ENCODE data around the gene CEP135.

The CEP135 gene

DNA sequence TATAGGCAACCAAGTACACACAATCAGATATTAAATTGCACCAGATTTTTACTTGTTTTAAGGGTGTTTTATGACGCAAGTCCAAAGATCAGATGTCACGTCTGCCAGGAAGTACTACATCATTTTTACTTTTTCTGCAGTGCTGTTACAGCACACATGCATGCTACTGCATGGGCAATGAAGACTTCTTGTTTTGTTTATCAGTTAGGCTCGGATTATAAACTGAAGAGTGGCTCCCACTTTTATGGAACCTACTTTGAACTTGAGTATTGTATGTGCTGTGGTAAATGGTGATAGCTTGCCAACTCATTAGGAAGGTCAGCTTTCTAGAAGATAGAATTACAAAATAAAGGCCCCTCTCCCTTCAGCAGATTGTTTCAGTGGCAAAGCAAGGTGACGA is 131.6 kb downstream of the CEP135 start:
- no peak for DNase-seq

DNA sequence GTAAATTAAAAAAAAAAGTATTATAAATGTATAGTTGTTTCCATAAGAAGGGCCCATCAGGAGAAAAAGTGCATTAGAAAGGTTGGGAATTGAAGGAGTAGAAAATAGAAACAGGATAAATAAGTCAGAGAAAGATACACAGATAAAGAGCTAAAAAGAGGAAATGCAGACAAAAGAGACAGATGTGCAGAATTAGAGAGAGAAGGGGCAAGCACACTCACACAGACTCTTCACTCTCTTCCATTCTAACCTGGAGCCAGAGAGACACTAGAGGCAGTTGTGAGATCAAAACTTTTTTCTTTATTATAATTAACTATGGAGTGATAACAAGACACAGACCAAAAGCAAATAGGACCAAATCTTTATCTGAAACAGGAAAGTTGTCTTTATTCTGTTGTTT is 134.1 kb downstream of the CEP135 start:
- no peak for DNase-seq
